ENCODE results near the gene LIN7B. TPM values are rescaled to one million over a fixed set of nuclear protein-coding genes. Genes with fewer than 3 reads are reported as not detected.

LIN7B gene
- total and polyA plus RNA-seq, 2 of the 13 experiments (the other 11 are each of a cell fraction or from before 2014, with no cell fraction given) = 5.3 to 7.6 TPM

DNA sequence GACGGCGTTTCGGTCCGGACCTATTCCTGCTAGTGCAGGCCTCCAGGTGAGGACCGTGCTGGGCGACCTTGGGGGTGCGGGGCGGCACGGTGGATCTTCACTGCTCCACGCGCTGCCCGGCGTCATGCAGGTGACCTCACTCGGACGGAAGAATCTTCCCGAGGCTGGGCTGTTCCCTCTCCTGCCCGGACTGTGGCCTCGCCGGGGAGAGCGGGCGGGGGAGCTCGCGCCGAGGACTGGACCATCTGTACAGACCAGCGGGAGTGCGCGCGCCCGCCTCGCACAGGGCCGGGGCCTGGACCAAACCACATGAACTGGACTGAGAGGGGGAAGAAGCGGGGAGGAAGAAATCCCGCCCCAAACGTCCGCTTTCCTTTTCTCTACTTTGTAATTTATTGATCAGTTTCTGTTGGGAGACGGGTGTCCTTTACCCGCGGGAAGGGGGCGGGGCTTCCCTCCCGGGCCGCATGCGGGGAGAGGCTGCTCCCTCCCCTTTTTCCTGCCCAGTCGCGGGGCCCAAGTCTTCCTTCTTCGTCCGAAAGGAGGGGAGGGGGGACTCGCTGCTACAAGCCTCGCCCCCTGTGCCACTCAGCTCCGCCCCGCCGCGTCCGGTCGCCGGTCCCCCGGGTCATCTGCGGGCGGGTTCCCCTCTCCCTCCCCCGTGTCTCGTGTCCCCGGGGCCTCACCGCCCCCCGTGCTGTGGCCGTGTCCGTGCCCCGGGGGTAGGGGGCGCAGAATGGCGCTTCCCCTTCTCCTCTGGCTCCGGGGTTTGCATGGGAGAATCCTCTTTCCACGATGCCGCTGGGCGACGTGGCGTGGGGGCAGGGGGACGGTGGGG, 36.2 kb downstream of the LIN7B start (continued):
- TF ChIP-seq, protein P1, sequence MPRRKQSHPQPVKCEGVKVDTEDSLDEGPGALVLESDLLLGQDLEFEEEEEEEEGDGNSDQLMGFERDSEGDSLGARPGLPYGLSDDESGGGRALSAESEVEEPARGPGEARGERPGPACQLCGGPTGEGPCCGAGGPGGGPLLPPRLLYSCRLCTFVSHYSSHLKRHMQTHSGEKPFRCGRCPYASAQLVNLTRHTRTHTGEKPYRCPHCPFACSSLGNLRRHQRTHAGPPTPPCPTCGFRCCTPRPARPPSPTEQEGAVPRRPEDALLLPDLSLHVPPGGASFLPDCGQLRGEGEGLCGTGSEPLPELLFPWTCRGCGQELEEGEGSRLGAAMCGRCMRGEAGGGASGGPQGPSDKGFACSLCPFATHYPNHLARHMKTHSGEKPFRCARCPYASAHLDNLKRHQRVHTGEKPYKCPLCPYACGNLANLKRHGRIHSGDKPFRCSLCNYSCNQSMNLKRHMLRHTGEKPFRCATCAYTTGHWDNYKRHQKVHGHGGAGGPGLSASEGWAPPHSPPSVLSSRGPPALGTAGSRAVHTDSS (CRISPR knock-in tag; conservative IDR thresholded peaks at IDR 0.05) = no peak
- TF ChIP-seq SMYD3 (CRISPR knock-in tag; IDR thresholded peaks at IDR 0.05) = 0 out of 2 replicates have a peak, but pooled peaks have one; percentile 44
- TF ChIP-seq, protein P2, sequence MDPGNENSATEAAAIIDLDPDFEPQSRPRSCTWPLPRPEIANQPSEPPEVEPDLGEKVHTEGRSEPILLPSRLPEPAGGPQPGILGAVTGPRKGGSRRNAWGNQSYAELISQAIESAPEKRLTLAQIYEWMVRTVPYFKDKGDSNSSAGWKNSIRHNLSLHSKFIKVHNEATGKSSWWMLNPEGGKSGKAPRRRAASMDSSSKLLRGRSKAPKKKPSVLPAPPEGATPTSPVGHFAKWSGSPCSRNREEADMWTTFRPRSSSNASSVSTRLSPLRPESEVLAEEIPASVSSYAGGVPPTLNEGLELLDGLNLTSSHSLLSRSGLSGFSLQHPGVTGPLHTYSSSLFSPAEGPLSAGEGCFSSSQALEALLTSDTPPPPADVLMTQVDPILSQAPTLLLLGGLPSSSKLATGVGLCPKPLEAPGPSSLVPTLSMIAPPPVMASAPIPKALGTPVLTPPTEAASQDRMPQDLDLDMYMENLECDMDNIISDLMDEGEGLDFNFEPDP (CRISPR knock-in tag; conservative IDR thresholded peaks at IDR 0.05) = 0 out of 2 replicates have a peak, but pooled peaks have one; percentile 10
- no peak for TF ChIP-seq ADNP (CRISPR knock-in tag; IDR thresholded peaks at IDR 0.05)
- TF ChIP-seq, protein P3, sequence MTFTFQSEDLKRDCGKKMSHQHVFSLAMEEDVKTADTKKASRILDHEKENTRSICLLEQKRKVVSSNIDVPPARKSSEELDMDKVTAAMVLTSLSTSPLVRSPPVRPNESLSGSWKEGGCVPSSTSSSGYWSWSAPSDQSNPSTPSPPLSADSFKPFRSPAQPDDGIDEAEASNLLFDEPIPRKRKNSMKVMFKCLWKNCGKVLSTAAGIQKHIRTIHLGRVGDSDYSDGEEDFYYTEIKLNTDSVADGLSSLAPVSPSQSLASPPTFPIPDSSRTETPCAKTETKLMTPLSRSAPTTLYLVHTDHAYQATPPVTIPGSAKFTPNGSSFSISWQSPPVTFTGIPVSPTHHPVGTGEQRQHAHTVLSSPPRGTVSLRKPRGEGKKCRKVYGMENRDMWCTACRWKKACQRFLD (CRISPR knock-in tag; IDR thresholded peaks at IDR 0.05; ENCODE audit: borderline replicate concordance) = no peak; the same call in none of the 2 replicates
- peak; percentile 57; the same call in 1 of the 2 replicates for TF ChIP-seq GPN1 (CRISPR knock-in tag; IDR thresholded peaks at IDR 0.05; ENCODE audit: borderline replicate concordance)
- 0 out of 2 replicates have a peak, but pooled peaks have one; percentile 65 for TF ChIP-seq ZNF160 (CRISPR knock-in tag; IDR thresholded peaks at IDR 0.05)
- TF ChIP-seq MEF2D (CRISPR knock-in tag; IDR thresholded peaks at IDR 0.05) = no peak; the same call in 1 of the 2 replicates
- TF ChIP-seq YY1 (IDR thresholded peaks at IDR 0.05; ENCODE audit: insufficient read depth, insufficient replicate concordance, low read depth, low read length) = no peak
- TF ChIP-seq MAF1 (CRISPR knock-in tag; IDR thresholded peaks at IDR 0.05; ENCODE audit: borderline replicate concordance) = no peak
- TF ChIP-seq ZNF891 (CRISPR knock-in tag; IDR thresholded peaks at IDR 0.05) = peak; percentile 98
- no peak for TF ChIP-seq ZBTB40 (IDR thresholded peaks at IDR 0.05)
- TF ChIP-seq ZBTB40 (CRISPR knock-in tag; IDR thresholded peaks at IDR 0.05) = peak; percentile 84
- no peak for TF ChIP-seq ZNF3 (CRISPR knock-in tag; IDR thresholded peaks at IDR 0.05)
- peak; percentile 71 for TF ChIP-seq YEATS4 (CRISPR knock-in tag; IDR thresholded peaks at IDR 0.05; ENCODE audit: borderline replicate concordance)

Data from HepG2 (cell line).